ENCODE data around the gene CBY1. TPM values are rescaled to one million over a fixed set of nuclear protein-coding genes. Genes with fewer than 3 reads are reported as not detected.
A peak's percentile ranks its signal among the peaks of the same experiment; 100 is the strongest.

Gene CBY1
- total RNA-seq, 1 donor from 2014 or later, result 14.1 TPM

DNA sequence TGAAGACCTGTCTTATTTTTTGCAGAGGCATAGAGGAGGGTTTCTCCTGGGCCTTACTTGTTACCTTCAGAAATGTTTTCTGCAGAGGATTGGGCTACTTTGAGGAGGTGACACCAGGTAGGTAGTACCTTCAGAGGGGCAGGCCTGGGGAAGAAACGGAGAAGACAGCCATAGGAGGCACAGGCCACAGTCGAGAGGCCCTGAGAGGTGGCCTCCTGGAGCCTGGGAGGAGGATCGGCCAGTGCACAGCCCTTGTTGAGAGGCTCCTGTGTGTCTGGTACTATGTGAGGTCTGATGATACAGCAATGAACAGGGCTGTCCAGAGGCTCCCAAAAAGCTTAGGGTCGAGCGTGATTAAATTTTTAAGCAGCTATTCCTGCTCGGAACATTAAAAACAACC lies 60.8 kb downstream of the CBY1 start:
- Histone ChIP-seq H3K9ac (ENCODE audit: low read depth in 1 of 3, low read length in 3 of 3) (no peak overlapping the region), H3K4me3 (ENCODE audit: low read length in 3 of 3) (no peak overlapping the region), H3K4me1 (ENCODE audit: control insufficient read depth in 3 of 3, insufficient read depth in 3 of 3, low read length in 3 of 3) (peaks cover 20 to 41% (median 36%) of the 10 kb centered on the region in 3 donors), H3K27me3 (ENCODE audit: control insufficient read depth in 3 of 3, insufficient read depth in 3 of 3, low read length in 3 of 3) (no peaks in the 10 kb centered on the region), H3K36me3 (ENCODE audit: control insufficient read depth in 3 of 3, insufficient read depth in 3 of 3, low read length in 3 of 3) (peaks cover 31 to 40% (median 32%) of the 10 kb centered on the region in 3 donors), H3K9me3 (ENCODE audit: control insufficient read depth in 3 of 3, low read length in 3 of 3) (no peaks in the 10 kb centered on the region), H3K27ac (ENCODE audit: low read depth, low read length) (no peak overlapping the region)

DNA sequence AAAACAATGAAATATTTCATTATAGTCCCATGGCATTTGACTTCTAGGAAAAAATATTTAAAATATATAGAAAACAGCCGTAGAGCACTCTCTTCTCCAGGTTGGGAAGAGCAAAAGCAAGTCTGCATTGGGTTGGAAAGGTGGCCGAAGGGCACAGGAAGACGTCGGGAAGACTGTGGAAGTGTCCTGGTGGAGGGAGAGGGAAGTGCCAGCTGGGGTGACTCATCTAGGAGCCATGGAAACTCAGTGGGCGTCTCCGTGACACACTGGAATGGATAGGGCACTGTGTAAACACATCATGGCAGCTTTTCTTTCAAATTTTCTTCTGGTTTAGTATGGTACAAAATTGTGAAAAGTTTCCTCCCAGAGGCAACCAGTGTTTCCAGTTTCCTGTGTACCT lies 62.0 kb downstream of the CBY1 start:
- peaks cover 10 to 29% (median 25%) of the 10 kb centered on the region in 3 donors for H3K4me1 ChIP-seq (ENCODE audit: control insufficient read depth in 3 of 3, insufficient read depth in 3 of 3, low read length in 3 of 3)
- peaks cover 40 to 47% (median 43%) of the 10 kb centered on the region in 3 donors for H3K36me3 ChIP-seq (ENCODE audit: control insufficient read depth in 3 of 3, insufficient read depth in 3 of 3, low read length in 3 of 3)
- H3K9ac ChIP-seq (ENCODE audit: low read depth in 1 of 3, low read length in 3 of 3), result no peak overlapping the region
- no peaks in the 10 kb centered on the region for H3K9me3 ChIP-seq (ENCODE audit: control insufficient read depth in 3 of 3, low read length in 3 of 3)
- H3K4me3 ChIP-seq (ENCODE audit: low read length in 3 of 3), result no peak overlapping the region
- H3K27ac ChIP-seq (ENCODE audit: low read depth, low read length), result peak overlapping the region; percentile 37
- H3K27me3 ChIP-seq (ENCODE audit: control insufficient read depth in 3 of 3, insufficient read depth in 3 of 3, low read length in 3 of 3), result no peaks in the 10 kb centered on the region

DNA sequence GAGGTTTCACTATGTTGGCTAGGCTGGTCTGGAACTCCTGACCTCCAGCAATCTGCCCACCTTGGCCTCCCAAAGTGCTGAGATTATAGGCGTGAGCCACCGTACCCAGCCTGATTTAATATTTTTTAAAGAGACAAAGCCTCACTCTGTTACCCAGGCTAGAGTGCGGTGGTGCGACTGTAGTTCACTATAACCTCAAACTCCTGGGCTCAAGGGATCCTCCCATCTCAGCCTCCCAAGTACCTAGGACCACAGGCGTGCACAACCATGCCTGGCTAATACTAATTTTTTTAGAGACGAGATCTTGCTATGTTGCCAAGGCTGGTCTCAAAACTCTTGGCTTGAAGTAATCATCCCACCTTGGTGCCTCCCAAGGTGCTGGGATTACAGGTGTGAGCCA lies 62.8 kb downstream of the CBY1 start:
- H3K4me3 ChIP-seq (ENCODE audit: low read length in 3 of 3), result no peak overlapping the region
- H3K9me3 ChIP-seq (ENCODE audit: control insufficient read depth in 3 of 3, low read length in 3 of 3), result no peaks in the 10 kb centered on the region
- H3K4me1 ChIP-seq (ENCODE audit: control insufficient read depth in 3 of 3, insufficient read depth in 3 of 3, low read length in 3 of 3), result peaks cover 8 to 22% (median 20%) of the 10 kb centered on the region in 3 donors
- H3K36me3 ChIP-seq (ENCODE audit: control insufficient read depth in 3 of 3, insufficient read depth in 3 of 3, low read length in 3 of 3), result peaks cover 47 to 55% (median 48%) of the 10 kb centered on the region in 3 donors
- H3K9ac ChIP-seq (ENCODE audit: low read depth in 1 of 3, low read length in 3 of 3), result no peak overlapping the region
- no peaks in the 10 kb centered on the region for H3K27me3 ChIP-seq (ENCODE audit: control insufficient read depth in 3 of 3, insufficient read depth in 3 of 3, low read length in 3 of 3)
- no peak overlapping the region for H3K27ac ChIP-seq (ENCODE audit: low read depth, low read length)

DNA sequence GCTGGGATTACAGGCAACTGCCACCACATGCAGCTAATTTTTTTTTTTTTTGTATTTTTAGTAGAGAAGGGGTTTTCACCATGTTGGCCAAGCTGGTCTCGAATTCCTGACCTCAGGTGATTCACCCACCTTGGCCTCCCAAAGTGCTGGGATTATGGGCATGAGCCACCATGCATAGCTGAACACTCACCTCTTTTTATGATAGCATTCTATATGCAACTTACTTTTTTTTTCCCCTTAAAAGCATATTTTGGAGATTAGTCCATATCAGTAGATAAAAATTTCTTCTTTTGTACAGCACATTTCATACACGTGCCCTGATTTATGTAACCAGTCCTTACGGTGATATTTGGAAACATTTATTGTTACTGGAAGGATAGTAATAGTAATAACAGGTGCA lies 63.9 kb downstream of the CBY1 start:
- H3K36me3 ChIP-seq (ENCODE audit: control insufficient read depth in 3 of 3, insufficient read depth in 3 of 3, low read length in 3 of 3), result peaks cover 55 to 66% (median 60%) of the 10 kb centered on the region in 3 donors

DNA sequence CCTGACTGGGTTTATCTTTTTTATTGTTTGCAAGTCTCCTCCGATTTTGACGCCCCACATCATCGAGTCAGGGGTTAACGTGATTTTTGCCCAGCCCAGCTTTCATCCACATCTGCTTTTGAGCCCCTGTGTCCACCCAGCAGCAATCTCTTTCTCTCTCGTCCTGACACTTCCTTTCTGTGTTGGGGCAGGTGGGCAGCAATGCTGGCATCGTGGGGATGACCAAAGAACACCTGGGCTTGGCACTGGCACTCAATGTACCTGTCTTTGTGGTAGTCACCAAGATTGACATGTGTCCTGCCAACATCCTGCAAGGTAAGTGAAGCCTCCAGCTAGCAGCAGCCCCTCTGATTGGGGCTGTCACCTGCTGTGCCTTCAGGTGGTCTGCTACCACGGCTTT lies 65.1 kb downstream of the CBY1 start:
- no peak overlapping the region for H3K9ac ChIP-seq (ENCODE audit: low read depth in 1 of 3, low read length in 3 of 3)
- peaks cover 58 to 69% (median 63%) of the 10 kb centered on the region in 3 donors for H3K36me3 ChIP-seq (ENCODE audit: control insufficient read depth in 3 of 3, insufficient read depth in 3 of 3, low read length in 3 of 3)
- H3K9me3 ChIP-seq (ENCODE audit: control insufficient read depth in 3 of 3, low read length in 3 of 3), result no peaks in the 10 kb centered on the region
- H3K4me3 ChIP-seq (ENCODE audit: low read length in 3 of 3), result no peak overlapping the region
- peaks cover 3 to 4% (median 3%) of the 10 kb centered on the region in 3 donors for H3K4me1 ChIP-seq (ENCODE audit: control insufficient read depth in 3 of 3, insufficient read depth in 3 of 3, low read length in 3 of 3)
- H3K27ac ChIP-seq (ENCODE audit: low read depth, low read length), result no peak overlapping the region
- H3K27me3 ChIP-seq (ENCODE audit: control insufficient read depth in 3 of 3, insufficient read depth in 3 of 3, low read length in 3 of 3), result no peaks in the 10 kb centered on the region

More for the DNA sequence above, 63.9 kb downstream of the CBY1 start:
- Histone ChIP-seq H3K27ac (ENCODE audit: low read depth, low read length) (no peak overlapping the region), H3K4me1 (ENCODE audit: control insufficient read depth in 3 of 3, insufficient read depth in 3 of 3, low read length in 3 of 3) (peaks cover 3 to 11% (median 8%) of the 10 kb centered on the region in 3 donors), H3K9ac (ENCODE audit: low read depth in 1 of 3, low read length in 3 of 3) (no peak overlapping the region), H3K9me3 (ENCODE audit: control insufficient read depth in 3 of 3, low read length in 3 of 3) (no peaks in the 10 kb centered on the region), H3K4me3 (ENCODE audit: low read length in 3 of 3) (no peak overlapping the region), H3K27me3 (ENCODE audit: control insufficient read depth in 3 of 3, insufficient read depth in 3 of 3, low read length in 3 of 3) (no peaks in the 10 kb centered on the region)

Other genes with a start within 250 kb of the CBY1 start
- gene KCNJ4, start 201.4 kb upstream of the CBY1 start, total RNA-seq, result not detected
- gene KDELR3, start 188.5 kb upstream of the CBY1 start, total RNA-seq, result 32.9 TPM
- 358 TPM for gene DDX17, start 150.3 kb upstream of the CBY1 start, total RNA-seq
- 3.7 TPM for gene DMC1, start 86.5 kb upstream of the CBY1 start, total RNA-seq
- 0.52 TPM for gene FAM227A, start 246 bp upstream of the CBY1 start, total RNA-seq
- gene TOMM22, start 25.3 kb downstream of the CBY1 start, total RNA-seq, result 63.7 TPM
- 25.1 TPM for gene JOSD1, start 44.3 kb downstream of the CBY1 start, total RNA-seq
- gene GTPBP1, start 49.3 kb downstream of the CBY1 start, total RNA-seq, result 19.3 TPM
- gene SUN2, start 99.4 kb downstream of the CBY1 start, total RNA-seq, result 40.2 TPM
- gene DNAL4, start 137.5 kb downstream of the CBY1 start, total RNA-seq, result 12.0 TPM
- gene NPTXR, start 187.4 kb downstream of the CBY1 start, total RNA-seq, result 1.6 TPM
- 19.3 TPM for gene CBX6, start 215.6 kb downstream of the CBY1 start, total RNA-seq

Data from skeletal muscle tissue (tissue), 4 donors.